Astrocyte of the hippocampus (primary cell): ENCODE data around the gene CAB39.

Experiments used
- DNase-seq: peaks from one replicate; pipeline ENCODE4 v3.0.0; 2011; ENCODE audit warnings: low read depth, low spot score

The CAB39 gene

DNA sequence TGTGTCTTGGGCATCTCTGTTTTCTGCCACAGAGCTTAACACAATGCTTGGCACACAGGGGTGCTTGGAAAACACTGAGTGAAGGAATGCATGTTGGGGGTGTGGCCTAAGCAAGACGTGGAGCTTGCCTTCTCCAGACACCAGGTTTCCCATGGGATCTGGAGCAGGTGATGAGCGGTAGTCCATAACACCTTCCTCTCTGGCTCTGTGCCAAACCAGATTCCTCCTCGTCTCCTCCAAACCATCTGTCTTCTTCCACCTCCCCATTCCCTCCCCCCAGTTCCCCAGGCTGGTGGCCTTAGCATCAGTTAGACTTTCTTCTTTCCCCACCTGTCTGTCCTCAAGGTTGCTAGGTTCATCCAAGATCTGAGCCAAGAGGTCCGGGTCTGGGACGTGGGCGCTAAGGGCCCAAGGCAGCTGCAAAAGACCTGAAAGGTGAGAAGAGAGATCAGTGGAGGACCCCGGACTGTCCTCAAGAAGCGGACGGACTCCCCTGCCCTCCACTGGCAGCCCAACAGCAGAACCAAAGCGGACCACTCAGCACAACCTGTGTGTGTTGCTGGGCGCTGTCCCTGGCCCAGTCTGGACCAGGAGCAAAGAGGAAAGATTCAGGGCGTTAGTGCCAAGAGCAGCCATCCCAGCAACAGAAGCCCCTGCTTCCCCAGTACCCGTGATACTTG lies 150.9 kb downstream of the CAB39 start:
- DNase-seq, result no peak

DNA sequence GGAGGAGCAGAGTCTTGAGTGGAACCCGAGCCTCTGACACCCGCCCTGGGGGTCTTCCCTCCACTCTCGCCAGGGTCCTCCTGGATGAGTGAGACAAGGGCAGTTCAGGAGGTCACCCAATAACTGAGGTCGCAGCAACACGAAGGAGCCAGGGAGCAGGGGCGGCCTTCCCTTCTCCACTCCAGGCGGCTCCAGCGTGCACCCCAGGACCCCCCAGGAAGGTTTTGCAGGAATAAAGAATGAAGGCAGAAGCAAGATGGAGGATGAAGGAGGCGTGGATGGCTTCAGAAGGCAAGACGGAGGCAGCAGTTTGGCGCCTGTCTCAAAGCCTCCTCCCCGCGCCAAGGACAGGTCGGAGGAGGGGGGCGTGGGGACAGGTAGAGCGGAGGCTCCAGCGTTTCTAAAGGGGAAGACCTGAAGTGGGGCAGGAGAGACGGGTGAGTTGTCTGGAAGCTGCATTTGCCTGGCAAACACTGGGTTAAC lies 151.5 kb downstream of the CAB39 start:
- no peak for DNase-seq

DNA sequence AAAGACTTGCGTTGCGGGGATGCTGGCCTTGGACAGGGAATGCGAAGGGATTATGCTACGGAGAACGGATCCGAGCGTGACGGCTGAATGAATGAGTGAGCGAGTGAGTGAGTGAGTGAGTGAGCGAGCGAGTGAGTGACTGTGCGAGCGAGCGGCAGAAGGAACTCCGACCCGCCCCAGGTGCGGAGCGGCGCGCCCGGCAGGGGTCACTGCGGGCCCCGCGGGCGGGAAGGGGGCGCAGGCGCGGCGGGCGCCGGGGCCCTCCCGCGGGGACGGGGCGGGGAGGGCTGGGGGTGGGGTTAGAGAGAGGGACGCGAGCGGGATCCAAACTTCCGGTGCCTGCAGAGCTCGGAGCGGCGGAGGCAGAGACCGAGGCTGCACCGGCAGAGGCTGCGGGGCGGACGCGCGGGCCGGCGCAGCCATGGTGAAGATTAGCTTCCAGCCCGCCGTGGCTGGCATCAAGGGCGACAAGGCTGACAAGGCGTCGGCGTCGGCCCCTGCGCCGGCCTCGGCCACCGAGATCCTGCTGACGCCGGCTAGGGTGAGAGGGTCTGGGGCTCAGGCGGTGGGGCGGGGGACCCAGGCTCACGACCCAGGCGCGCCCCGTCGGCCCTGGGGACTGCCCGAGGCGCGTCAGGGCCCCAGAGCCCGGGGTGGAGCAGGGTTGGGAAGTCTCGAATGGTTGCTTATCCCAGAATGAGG lies 152.1 kb downstream of the CAB39 start, which contains the start of gene ITM2C:
TSS of gene ITM2C (plus strand) at position 338 of the 702 bp plus-strand sequence. CDS start at position 422, 84 bp downstream.
- DNase-seq, result peak; percentile 86

DNA sequence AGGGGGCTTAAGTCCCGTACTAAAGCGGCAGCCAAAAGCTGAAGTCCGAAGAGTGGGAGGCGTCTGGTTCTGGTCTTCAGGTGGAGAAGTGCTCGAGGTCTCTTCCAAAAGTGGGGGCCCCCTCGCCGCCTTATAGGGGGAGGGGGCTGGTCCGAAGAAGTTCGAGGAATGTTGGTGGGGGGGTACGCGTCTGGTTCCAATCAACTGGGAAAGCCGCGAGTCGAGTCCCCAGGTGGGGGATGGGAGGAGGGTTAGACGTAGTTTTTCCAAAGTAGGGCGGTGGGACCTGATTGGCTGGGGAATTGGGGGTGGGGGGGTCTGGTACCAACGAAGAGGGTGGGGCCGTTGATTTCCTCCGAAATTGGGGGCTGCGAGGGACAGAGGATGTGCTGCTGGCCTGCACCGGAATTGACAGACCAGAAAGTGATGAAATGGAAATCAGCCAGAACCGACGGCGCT lies 152.7 kb downstream of the CAB39 start:
- DNase-seq, result peak; percentile 29

DNA sequence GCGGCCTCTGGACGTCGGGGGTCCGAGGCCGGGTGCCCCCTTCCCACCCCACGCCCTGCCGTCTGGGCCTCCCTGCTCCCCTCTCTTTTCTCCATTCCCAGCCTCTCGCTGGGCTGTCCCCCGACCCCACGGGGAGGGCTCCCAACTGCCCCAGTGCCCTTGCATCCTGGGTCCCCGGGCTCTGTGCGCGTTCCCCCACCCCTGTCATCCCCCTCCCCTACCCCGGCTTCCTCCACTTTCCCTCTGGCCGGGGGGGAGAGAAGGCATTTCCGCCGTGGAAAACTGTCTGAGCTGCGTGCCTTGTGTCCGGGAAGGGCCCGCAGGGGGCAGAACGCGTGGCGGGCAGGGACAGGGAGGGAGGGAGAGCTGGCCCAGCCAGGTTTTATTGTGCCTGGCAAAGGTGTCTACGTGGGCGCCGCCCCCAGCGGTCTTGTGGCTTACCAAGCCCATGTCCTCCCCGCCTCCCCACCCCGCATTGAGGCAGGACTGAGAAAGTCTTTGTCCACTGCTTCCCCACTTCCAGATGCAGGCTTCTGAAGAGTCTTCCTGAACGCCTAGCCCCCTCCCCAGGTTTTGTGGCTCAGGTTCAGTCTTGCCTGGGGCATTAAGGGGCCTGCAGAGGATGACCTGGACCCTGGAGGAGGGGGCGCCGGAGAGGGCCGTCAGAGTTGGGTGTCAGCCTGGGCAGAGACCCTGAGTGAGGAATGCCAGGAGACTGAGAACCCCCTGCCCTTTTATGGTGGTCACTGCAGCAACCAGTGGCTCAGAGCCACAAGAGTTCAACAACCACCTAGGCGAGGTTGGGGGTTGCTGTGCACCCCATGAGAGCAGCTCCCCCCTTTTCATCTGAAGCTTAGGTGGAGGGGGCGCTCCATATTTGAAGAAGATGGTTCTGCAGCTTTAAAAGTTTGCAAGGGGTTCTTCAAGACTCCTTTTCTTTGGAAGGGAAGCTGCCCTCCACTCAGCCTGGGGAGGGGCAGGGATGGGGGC lies 153.4 kb downstream of the CAB39 start:
- peak; percentile 65 for DNase-seq

DNA sequence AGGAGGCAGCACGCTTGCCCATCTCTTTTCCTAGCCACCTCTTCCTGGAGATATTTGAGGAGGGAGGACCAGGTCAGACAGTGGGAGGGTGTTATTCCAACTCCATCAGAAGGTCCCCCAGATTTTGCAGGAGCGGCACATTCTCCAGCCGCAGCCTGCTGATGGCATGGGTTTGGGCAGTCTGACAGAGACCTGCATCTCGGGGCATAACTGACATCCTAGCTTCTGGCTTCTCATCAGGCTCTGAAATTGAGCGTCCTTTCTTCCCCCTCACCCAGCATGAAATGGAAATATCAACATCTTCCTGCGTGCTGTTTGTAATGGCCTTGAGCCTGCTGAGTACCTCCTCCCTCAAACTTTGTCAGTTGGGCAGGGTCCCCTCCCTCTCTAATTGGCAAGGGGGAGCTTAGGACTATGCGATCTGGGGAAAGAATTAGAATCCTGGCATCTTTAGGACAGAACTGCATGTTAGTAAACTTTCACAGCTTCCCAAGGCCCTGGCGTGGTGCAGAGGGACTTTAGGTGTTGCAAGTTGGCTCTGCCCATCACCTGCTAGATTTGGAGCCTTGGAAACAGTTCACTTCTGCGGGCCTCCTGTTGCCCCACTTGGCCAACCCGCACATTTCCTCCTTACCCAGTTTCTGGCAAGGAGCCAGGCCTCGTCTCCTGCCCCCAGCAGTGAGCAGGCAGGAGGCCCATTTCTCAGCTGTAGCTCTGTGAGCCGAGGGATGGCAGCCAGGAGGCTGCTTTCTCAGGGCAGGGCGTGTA lies 154.3 kb downstream of the CAB39 start:
- peak; percentile 68 for DNase-seq

DNA sequence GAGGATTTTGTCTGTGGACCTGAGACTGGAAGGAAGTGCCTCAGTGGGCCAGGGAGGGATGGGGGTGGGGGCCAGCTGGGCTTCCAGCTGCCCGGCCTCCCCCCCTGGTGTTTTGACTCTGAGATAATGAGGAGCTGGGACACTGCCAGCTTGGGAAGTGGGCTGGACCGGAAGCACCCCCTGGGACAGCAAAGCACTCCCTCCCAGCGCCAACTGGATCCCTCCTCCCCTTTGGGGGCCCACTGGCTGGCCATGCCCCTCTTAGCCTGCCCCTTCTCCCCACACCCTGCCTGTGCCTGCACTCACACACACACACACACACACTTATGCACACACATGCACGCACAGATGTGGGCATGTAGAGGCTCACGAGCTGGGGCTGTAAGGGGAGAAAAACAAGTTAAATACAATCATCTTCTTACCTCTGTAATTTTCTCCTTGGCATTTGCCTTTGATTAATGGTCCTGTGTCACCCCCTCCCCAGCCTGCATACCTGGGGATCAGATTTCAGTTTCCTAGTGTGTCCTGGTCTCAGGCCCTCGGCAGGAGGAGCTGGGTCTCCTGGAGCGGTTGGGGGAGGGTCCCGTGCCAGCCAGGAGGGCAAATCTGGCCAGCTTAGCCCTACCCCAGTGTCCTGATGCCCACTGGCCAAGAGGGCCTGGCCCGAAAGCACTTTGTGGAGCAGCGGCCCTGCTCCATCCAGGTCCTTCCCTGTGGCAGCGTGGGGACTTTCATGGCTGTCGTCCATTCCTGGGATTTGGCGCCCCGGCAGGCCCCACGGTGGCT lies 155.7 kb downstream of the CAB39 start:
- DNase-seq, result peak; percentile 24

DNA sequence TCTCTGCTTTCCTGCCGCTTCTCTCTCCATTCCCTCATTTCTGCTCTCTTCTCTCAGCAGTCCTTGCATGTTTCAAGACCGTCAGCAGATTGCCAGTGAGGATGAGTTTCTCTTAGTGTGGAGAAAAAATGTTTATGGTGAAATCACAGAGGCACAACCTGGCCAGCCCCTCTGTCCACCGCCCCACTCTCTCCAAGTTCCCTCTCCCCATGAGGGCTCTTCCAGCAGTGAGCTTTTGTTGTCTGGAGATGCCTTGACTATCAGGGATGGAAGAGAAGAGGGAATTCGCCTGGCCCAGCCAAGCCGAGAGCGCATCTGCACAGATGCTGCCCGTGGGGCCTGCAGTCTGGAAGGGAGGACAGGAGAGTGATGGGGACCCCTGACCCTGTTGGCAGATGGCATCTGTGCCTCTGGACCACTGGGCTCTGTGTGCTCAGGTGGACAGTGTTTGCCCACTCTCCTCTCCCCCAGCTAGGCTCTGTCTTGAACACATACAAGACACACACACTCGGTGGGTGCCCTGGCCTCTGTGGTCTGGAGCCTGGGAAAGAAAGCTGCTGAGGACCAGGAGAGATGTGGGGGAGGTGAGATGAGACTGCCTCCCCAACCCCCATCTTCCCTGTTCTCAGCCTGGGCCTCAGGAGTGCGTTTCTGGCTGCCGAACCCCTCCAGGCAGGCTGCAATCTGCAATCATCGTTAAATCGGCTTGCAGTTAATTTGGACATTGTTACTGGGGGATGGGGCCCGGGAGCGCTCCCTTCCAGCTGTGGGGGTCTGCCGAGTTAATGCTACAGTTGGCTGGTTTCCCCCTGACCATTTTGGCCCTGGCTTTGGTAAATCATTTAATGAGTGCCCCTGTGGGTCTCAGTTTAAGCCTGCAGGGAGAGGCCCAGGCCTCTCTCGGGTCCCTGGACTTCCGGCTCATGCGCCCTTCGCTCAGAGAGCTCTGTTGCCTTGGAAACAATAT lies 156.6 kb downstream of the CAB39 start:
- no peak for DNase-seq

DNA sequence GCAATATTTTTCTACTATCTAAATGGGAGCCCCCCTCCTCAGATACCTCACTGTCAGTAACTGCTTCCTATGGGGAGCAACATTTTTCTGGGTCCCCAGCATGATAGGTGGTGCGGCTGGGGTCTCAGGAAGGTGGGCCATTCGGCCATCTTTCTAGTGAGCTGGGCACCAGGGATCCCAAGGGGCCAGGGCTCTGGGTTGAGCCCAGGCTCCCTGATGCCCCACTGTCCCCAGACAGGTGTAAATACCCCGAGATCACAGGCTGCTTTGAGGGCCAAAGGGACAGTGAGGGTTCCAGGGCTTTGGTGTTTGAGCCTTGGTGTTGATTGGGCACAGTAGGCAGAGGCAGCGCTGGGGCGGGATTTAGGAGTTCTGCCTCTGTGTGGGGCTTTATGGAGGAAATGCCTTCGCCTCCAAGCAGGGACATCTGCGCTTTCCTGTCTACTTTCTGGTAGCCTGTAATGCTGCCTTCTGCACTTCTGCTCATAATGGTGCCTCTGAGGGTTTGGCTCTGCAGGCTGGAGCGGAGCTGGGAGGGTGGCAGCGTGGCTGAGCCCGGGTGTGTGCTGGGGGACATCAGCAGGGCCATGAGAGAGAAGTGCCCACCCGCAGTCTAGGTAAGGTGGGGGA lies 157.4 kb downstream of the CAB39 start:
- DNase-seq, result no peak
